PC-3 (cell line): Measurements from ENCODE around the gene AGPAT4. TPM values are rescaled to one million over a fixed set of nuclear protein-coding genes. Genes with fewer than 3 reads are reported as not detected.
"Not testable (repeated sequence)": the region's sequence is repeated elsewhere in the genome, so short reads cannot be mapped to it uniquely, and the experiment has no call there.

ENCODE experiments used
- ATAC-seq: fragments of 200-7000 bp; cut with Tn5 transposase; 2 replicates; pipeline ENCODE4 v1.9.1; 2020; ENCODE audit warnings: mild to moderate bottlenecking, moderate library complexity
- BruUV-seq: library from RNA; stranded (reverse); fragments of 400-500 nt; replicated peaks from 2 replicates; lab custom pipeline; 2021; lab: Mats Ljungman, UMichigan
- CTCF ChIA-PET: fragments of 300-600 bp; sonication (Branson Sonifier 250); formaldehyde crosslinking; loops from one replicate; lab custom pipeline; 2022; ENCODE audit warnings: antibody characterized with exemption; lab: Charles Lee
- POLR2A ChIA-PET: fragments of 300-600 bp; sonication (Branson Sonifier 250); formaldehyde crosslinking; loops from one replicate; lab custom pipeline; 2022; ENCODE audit warnings: antibody characterized with exemption; ENCODE audit not compliant: unreplicated experiment; lab: Charles Lee
- DNase-seq: peaks from one replicate; pipeline ENCODE4 v3.0.0-alpha.2; 2015
- H2AFZ ChIP-seq: fragments of 300-600 bp; sonication (generic); 2 replicates; pipeline ENCODE4 v1.6.0; 2016; ENCODE audit warnings: antibody characterized with exemption, low read length
- H3F3A ChIP-seq: fragments of 300-600 bp; sonication (generic); one replicate; pipeline ENCODE4 v1.6.0; 2017; ENCODE audit warnings: antibody characterized with exemption, low read length, control low read depth, mild to moderate bottlenecking; ENCODE audit not compliant: unreplicated experiment
- H3K27ac ChIP-seq: fragments of 300-600 bp; sonication (generic); 2 replicates; pipeline ENCODE4 v1.5.1; 2016; ENCODE audit warnings: mild to moderate bottlenecking, low read length
- H3K27me3 ChIP-seq: fragments of 300-600 bp; sonication (generic); 2 replicates; pipeline ENCODE4 v1.6.1; 2016; ENCODE audit warnings: low read length, mixed read lengths
- H3K36me3 ChIP-seq: fragments of 300-600 bp; sonication (generic); 2 replicates; pipeline ENCODE4 v1.6.1; 2016; ENCODE audit warnings: low read depth, mixed run types, low read length, mixed read lengths
- H3K4me1 ChIP-seq: fragments of 300-600 bp; sonication (generic); 2 replicates; pipeline ENCODE4 v1.5.1; 2016; ENCODE audit warnings: low read length; ENCODE audit not compliant: insufficient read depth
- H3K4me2 ChIP-seq: fragments of 300-600 bp; sonication (generic); 2 replicates; pipeline ENCODE4 v1.6.0; 2016; ENCODE audit warnings: low read length
- H3K4me3 ChIP-seq: fragments of 300-600 bp; sonication (generic); 2 replicates; pipeline ENCODE4 v1.5.1; 2016; ENCODE audit warnings: mild to moderate bottlenecking, low read length, mixed read lengths
- H3K79me2 ChIP-seq: fragments of 300-600 bp; sonication (generic); 2 replicates; pipeline ENCODE4 v1.6.1; 2017; ENCODE audit warnings: low read length, mixed read lengths
- H3K9ac ChIP-seq: fragments of 300-600 bp; sonication (generic); 2 replicates; pipeline ENCODE4 v1.6.0; 2016; ENCODE audit warnings: mild to moderate bottlenecking, low read length
- H3K9me2 ChIP-seq: fragments of 300-600 bp; sonication (generic); replicated peaks from 2 replicates; pipeline ENCODE4 v1.6.1; 2016; ENCODE audit warnings: mixed run types, low read length, mixed read lengths
- H3K9me3 ChIP-seq: fragments of 300-600 bp; sonication (generic); 2 replicates; pipeline ENCODE4 v1.6.1; 2016; ENCODE audit warnings: low read length, mixed read lengths
- H4K20me1 ChIP-seq: fragments of 300-600 bp; sonication (generic); 2 replicates; pipeline ENCODE4 v1.6.1; 2016; ENCODE audit warnings: low read length, mixed read lengths
- CTCF ChIP-seq: fragments of 300-600 bp; sonication (generic); conservative IDR thresholded peaks from 2 replicates; pipeline ENCODE4 v1.5.1; 2017; ENCODE audit warnings: antibody characterized with exemption, low read depth, mild to moderate bottlenecking, low read length
- EZH2 ChIP-seq: fragments of 300-600 bp; sonication (generic); IDR thresholded peaks from one replicate; pipeline ENCODE4 v1.6.1; 2017; ENCODE audit warnings: antibody characterized with exemption, mild to moderate bottlenecking, low read length; ENCODE audit not compliant: unreplicated experiment
- EZH2phosphoT487 ChIP-seq: fragments of 300-600 bp; sonication (generic); IDR thresholded peaks from 2 replicates; pipeline ENCODE4 v1.6.1; 2018; ENCODE audit warnings: mild to moderate bottlenecking, antibody characterized with exemption, low read length, borderline replicate concordance
- intact Hi-C: fragments of 100-400 bp; cut with micrococcal nuclease; formaldehyde crosslinking; loops from 2 replicates; pipeline ENCODE4 v1.9.0; 2023
- total RNA-seq: library from RNA; depleted of rRNA; stranded (reverse); fragments of >200 nt; gene quantifications from 2 replicates; pipeline ENCODE4 v1.2.3, GENCODE V29; 2014

AGPAT4 gene
- total RNA-seq, 1 experiment from 2014 or later = 3.8 TPM

DNA sequence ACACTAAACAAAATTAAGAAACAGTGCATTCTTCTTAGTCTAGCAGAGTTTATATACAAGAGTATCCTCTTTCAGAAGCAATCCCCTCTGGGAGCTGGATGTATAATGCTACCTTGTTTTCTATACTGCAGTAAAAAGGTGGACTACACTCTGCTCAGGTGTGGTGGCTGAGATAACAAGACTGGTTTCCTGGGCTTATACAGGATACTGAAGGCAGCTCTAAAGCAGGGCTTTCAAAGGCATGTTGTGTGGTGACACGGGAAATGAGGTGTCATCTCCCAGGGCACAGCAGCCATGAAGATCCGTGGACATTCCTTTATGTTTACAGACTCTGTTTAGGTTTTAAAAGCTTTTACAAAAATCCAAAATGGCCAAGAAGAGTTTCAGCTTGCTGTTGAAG lies 145.6 kb downstream of the AGPAT4 start:
- Histone ChIP-seq H3K27ac (peak overlapping the region; percentile 96), H3K4me3 (no peak overlapping the region), H3K9me3 (0 out of 2 replicates have a peak, but pooled peaks cover 5% of the 10 kb centered on the region), H3K4me1 (peaks cover 19% of the 10 kb centered on the region), H3K9ac (peak overlapping the region; percentile 78), H4K20me1 (no peaks in the 10 kb centered on the region), H2AFZ (no peak overlapping the region), H3K27me3 (no peaks in the 10 kb centered on the region), H3K79me2 (no peaks in the 10 kb centered on the region), H3K9me2 (no peaks in the 10 kb centered on the region), H3K36me3 (no peaks in the 10 kb centered on the region; the same call in none of the 2 replicates), H3K4me2 (0 out of 2 replicates have a peak overlapping the region, but pooled peaks have one; percentile 5), H3F3A (no peaks in the 10 kb centered on the region)
- POLR2A ChIA-PET = no interaction called here
- ATAC-seq (peak; percentile 48), DNase-seq (no peak)
- CTCF ChIA-PET = interaction anchor here (1.4 kb wide), 1 partner anchor 242 kb away, joined by 7 read pairs; no protein-coding TSS in a partner anchor
- BruUV-seq = no TSS peak
- TF ChIP-seq EZH2phosphoT487 = no peak
- no peak for TF ChIP-seq CTCF
- TF ChIP-seq EZH2 = no peak
- intact Hi-C loops = no loop called here

DNA sequence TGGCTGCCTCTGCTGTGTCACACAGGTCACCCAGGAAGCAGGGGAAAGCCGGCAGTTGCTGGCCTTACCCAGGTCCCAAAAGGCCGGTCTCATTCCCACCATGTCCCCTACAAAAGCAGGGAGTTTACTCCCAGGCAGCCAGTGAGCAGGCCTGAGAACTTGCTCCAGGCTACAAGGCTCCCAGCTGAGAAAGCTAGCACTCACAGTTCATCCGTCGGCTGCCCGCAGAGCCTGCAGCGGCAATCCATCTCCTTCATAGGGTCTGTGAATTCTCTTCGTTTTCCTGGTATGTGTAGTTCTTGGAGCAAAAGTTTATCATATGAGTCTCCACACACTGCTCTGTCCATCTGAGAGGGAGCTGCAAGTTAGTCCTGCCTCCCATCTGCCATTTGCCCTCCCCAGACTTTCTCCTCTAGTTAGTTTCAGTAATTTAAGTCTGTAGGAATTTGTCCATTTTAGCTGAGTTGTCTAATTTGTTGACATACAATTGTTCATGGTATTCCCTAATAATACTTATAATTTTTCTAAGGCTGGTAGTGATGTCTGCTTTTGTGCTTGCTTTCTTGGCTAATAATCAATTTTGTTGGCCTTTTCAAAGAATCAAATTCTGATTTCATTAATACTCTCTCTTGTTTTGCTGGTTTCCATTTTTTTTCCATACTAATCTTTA lies 146.7 kb downstream of the AGPAT4 start:
- H3K9me2 ChIP-seq = no peaks in the 10 kb centered on the region
- no peaks in the 10 kb centered on the region for H3K27me3 ChIP-seq
- H3F3A ChIP-seq = no peaks in the 10 kb centered on the region
- no peak for TF ChIP-seq CTCF
- no peak for TF ChIP-seq EZH2
- no peak for TF ChIP-seq EZH2phosphoT487
- H3K4me3 ChIP-seq = no peak overlapping the region
- ChIA-PET CTCF (no interaction called here), POLR2A (no interaction called here)
- peak overlapping the region; percentile 96 for H3K27ac ChIP-seq
- H3K9ac ChIP-seq = peak overlapping the region; percentile 78
- 0 out of 2 replicates have a peak, but pooled peaks cover 7% of the 10 kb centered on the region for H3K9me3 ChIP-seq
- H4K20me1 ChIP-seq = no peaks in the 10 kb centered on the region
- no TSS peak for BruUV-seq
- no peak for DNase-seq
- H3K36me3 ChIP-seq = no peaks in the 10 kb centered on the region; the same call in none of the 2 replicates
- no peaks in the 10 kb centered on the region for H3K79me2 ChIP-seq
- H3K4me2 ChIP-seq = no peak overlapping the region
- H3K4me1 ChIP-seq = peaks cover 19% of the 10 kb centered on the region
- ATAC-seq = no peak
- intact Hi-C loops = no loop called here
- no peak overlapping the region for H2AFZ ChIP-seq

GRCh38 chr6:161125591-161125990 lies 148.3 kb downstream of the AGPAT4 start:
- H3K9me3 ChIP-seq = 0 out of 2 replicates have a peak, but pooled peaks cover 7% of the 10 kb centered on the region
- no peaks in the 10 kb centered on the region for H3F3A ChIP-seq
- no TSS peak for BruUV-seq
- H2AFZ ChIP-seq = no peak overlapping the region
- H3K4me1 ChIP-seq = peaks cover 19% of the 10 kb centered on the region
- no peaks in the 10 kb centered on the region for H4K20me1 ChIP-seq
- ATAC-seq = no peak
- no peaks in the 10 kb centered on the region for H3K9me2 ChIP-seq
- H3K4me3 ChIP-seq = no peak overlapping the region
- TF ChIP-seq CTCF = no peak
- no peak for TF ChIP-seq EZH2
- no peak for TF ChIP-seq EZH2phosphoT487
- H3K27ac ChIP-seq = no peak overlapping the region
- no peaks in the 10 kb centered on the region for H3K79me2 ChIP-seq
- DNase-seq = no peak
- intact Hi-C loops = no loop called here
- CTCF ChIA-PET = no interaction called here
- no peaks in the 10 kb centered on the region for H3K27me3 ChIP-seq
- POLR2A ChIA-PET = no interaction called here
- no peak overlapping the region for H3K9ac ChIP-seq
- no peaks in the 10 kb centered on the region; the same call in none of the 2 replicates for H3K36me3 ChIP-seq
- H3K4me2 ChIP-seq = no peak overlapping the region

DNA sequence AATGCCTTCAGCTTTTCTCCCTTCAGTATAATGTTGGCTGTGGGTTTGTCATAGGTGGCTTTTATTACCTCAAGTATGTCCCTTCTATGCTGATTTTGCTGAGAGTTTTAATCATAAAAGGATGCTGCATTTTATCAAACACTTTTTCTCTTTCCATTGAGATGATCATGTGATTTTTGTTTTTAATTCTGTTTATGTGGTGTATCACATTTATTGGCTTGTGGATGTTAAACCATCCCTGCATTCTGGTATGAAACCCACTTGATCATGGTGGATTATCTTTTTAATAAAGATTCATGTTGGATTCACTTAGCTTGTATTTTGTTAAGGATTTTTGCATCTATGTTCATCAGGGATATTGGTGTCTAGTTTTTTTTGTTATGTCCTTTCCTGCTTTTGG lies 150.5 kb downstream of the AGPAT4 start:
- not testable (repeated sequence) for H3K36me3 ChIP-seq, H2AFZ ChIP-seq

More for the DNA sequence above, 150.5 kb downstream of the AGPAT4 start:
- H3K4me1 ChIP-seq = peaks cover 13% of the 10 kb centered on the region
- H3K4me2 ChIP-seq, H4K20me1 ChIP-seq, ATAC-seq, H3F3A ChIP-seq, POLR2A ChIA-PET, H3K4me3 ChIP-seq, CTCF ChIA-PET, H3K27ac ChIP-seq, H3K9me2 ChIP-seq, intact Hi-C loops, H3K9ac ChIP-seq, H3K27me3 ChIP-seq, BruUV-seq, DNase-seq, H3K79me2 ChIP-seq, H3K9me3 ChIP-seq: not testable (repeated sequence)
